Left lung (tissue), 10 donors: ENCODE results near the gene PLPP4. TPM values are rescaled to one million over a fixed set of nuclear protein-coding genes. Genes with fewer than 3 reads are reported as not detected.
A peak's percentile ranks its signal among the peaks of the same experiment; 100 is the strongest.

ENCODE experiments used
- ATAC-seq: fragments of 200-7000 bp; cut with Tn5 transposase; one replicate; pipeline ENCODE4 v1.9.1; 2020; ENCODE audit warnings: moderate library complexity
- DNase-seq, 4 donors: peaks; one replicate each; pipeline ENCODE4 v3.0.0-alpha.2; 2013 to 2020
- H3K27ac ChIP-seq, 2 donors: fragments of 200-600 bp; sonication (generic) in 1 of 2; one replicate each; pipeline versions ENCODE4 v1.5.0 to v1.8.0; 2020 to 2021
- H3K27me3 ChIP-seq, 2 donors: fragments of 200-600 bp; sonication (generic) in 1 of 2; one replicate each; pipeline versions ENCODE4 v1.5.0 to v1.8.0; 2020 to 2021
- H3K36me3 ChIP-seq, 2 donors: fragments of 200-600 bp; sonication (generic) in 1 of 2; one replicate each; pipeline versions ENCODE4 v1.5.0 to v1.8.0; 2020 to 2021
- H3K4me1 ChIP-seq, 2 donors: fragments of 200-600 bp; one replicate each; pipeline ENCODE4 v1.8.0; 2021
- H3K4me3 ChIP-seq, 2 donors: fragments of 200-600 bp; sonication (generic) in 1 of 2; one replicate each; pipeline versions ENCODE4 v1.5.0 to v1.8.0; 2020 to 2021; ENCODE audit warnings: mild to moderate bottlenecking in 1 of 2
- H3K9me3 ChIP-seq, 2 donors: fragments of 200-600 bp; sonication (generic) in 1 of 2; one replicate each; pipeline versions ENCODE4 v1.5.0 to v1.8.0; 2020 to 2021
- CTCF ChIP-seq, 2 donors: fragments of 200-600 bp; sonication (generic) in 1 of 2; IDR thresholded peaks; one replicate each; pipeline versions ENCODE4 v1.5.0 to v1.8.0; 2021; ENCODE audit warnings: antibody characterized with exemption in 2 of 2
- intact Hi-C, 2 donors: fragments of 100-400 bp; cut with DNase I; formaldehyde crosslinking; loops; one replicate each; pipeline versions ENCODE4 v1.11.2 to v1.14.2; 2022
- polyA plus RNA-seq, 6 donors: library from polyadenylated mRNA; unstranded; fragments of 120-200 nt; gene quantifications; one replicate each; pipeline ENCODE4 v1.2.1, GENCODE V29; 2013; ENCODE audit not compliant: insufficient read length in 6 of 6
- total RNA-seq, 2 donors: library from RNA; stranded (reverse); fragmentation: NEBNext Ultra II Directional; extraction: Animal tissue kit (Norgen Biotek cat#: 25700); gene quantifications; one replicate each; pipeline ENCODE4 v1.2.1, GENCODE V29; 2021
- donor health status: DM: no; HTN: yes; CAD: no.
- donor health status: DM: no; HTN: no; CAD: no.

PLPP4 gene
- total and polyA plus RNA-seq, 8 donors = 0.11 to 0.67 TPM; not detected in 6

DNA sequence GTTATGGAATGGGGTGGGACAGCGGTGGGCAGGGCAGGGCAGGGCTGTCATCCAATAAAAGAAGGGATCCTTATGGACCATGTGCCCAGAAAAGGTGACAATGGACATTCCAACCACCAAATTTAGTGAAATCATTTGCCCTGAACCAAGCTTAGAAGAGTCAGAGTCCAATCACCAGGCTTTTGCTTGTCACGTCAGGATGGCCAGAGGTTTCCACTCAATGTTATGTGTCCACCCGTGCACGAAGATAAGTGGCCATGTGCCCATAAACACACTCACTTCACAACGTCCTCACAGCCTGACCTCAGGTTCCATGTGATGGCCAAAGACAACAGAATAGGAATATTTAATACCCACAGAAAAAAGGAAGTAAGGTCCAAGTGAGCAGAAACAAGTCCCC is 36.6 kb upstream of the PLPP4 start:
- no peak for DNase-seq
- intact Hi-C loops = no loop called here
- Histone ChIP-seq H3K4me3 (no peak overlapping the region), H3K27me3 (no peaks in the 10 kb centered on the region), H3K9me3 (no peaks in the 10 kb centered on the region), H3K4me1 (no peaks in the 10 kb centered on the region), H3K27ac (no peak overlapping the region), H3K36me3 (no peaks in the 10 kb centered on the region)
- no peak for ATAC-seq
- no peak for TF ChIP-seq CTCF (IDR thresholded peaks at IDR 0.05)

- DNase-seq (no peak), ATAC-seq (no peak)
- Histone ChIP-seq H3K27ac (no peak overlapping the region), H3K27me3 (no peaks in the 10 kb centered on the region), H3K4me3 (no peak overlapping the region), H3K4me1 (no peaks in the 10 kb centered on the region), H3K36me3 (no peaks in the 10 kb centered on the region), H3K9me3 (no peaks in the 10 kb centered on the region)
- intact Hi-C loops = no loop called here
- TF ChIP-seq CTCF (IDR thresholded peaks at IDR 0.05) = no peak
Measured at GRCh38 chr10:120421250-120421649, 35.8 kb upstream of the PLPP4 start.

DNA sequence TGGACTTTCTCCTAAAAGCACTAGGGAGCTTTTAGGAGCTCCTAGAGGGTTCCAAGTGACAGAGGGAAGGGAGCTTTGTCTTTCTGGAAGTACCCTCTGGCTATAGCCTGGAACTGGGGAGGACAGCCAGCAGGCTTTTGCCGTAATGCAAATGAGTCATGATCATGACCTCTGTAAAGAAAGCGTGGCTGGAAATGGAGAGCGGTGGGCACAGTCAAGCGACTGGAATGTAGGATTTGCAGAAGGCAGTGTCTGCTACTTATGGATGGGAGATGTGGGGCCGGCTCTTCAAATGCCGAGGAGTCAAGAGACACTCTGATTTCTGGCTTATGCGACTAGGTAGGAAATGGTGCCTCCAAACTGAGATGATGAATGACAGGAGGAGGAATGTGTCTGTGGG is 34.6 kb upstream of the PLPP4 start:
- no peaks in the 10 kb centered on the region for H3K9me3 ChIP-seq
- H3K4me3 ChIP-seq = no peak overlapping the region
- no peak for DNase-seq
- ATAC-seq = no peak
- H3K36me3 ChIP-seq = no peaks in the 10 kb centered on the region
- H3K4me1 ChIP-seq = no peaks in the 10 kb centered on the region
- no peaks in the 10 kb centered on the region for H3K27me3 ChIP-seq
- TF ChIP-seq CTCF (IDR thresholded peaks at IDR 0.05) = no peak
- no peak overlapping the region for H3K27ac ChIP-seq
- intact Hi-C loops = no loop called here

DNA sequence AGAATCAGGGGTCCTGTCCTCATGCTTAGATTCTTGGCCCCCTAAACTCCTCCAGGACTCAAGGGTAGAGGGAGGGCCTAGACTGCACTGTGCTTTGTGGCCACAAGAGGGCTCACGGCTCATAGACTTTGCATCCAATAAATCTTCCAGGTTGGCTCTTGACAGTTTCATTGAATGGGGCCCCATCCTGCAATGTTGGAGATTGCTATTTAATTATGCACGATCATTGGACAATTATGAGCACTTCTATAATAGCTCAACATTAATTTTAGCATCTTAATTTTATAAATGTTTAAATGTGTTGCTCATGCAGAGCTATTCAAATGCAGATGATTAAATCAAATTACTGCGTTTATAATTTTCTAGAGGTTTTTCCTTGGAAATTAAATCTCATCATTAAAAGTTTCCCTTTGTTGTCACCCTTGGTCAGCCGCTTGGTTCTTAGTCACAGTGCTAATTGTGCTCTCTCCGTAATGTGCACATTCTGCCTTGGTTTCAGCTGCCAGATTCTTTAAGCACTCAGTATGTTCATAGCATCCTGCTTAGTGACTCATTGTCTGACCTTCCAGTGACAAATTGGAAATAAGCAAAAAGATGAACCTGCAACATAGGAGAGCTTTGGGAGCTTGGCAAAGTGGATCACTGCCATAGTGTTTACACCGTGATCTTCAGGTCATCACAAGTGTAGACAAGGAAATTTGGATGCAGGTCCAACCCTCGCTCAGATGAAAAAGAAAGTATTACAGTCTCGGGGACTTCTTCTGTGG is 33.4 kb upstream of the PLPP4 start:
- intact Hi-C loops = no loop called here
- no peak overlapping the region for H3K27ac ChIP-seq
- peak; percentile 75 to 81 for TF ChIP-seq CTCF (IDR thresholded peaks at IDR 0.05)
- DNase-seq = peak in 1 of 4 donors; percentile 30
- no peaks in the 10 kb centered on the region for H3K27me3 ChIP-seq
- H3K36me3 ChIP-seq = no peaks in the 10 kb centered on the region
- H3K9me3 ChIP-seq = no peaks in the 10 kb centered on the region
- peak; percentile 90 for ATAC-seq
- H3K4me1 ChIP-seq = no peaks in the 10 kb centered on the region
- no peak overlapping the region for H3K4me3 ChIP-seq

GRCh38 chr10:120424198-120424464 is 32.9 kb upstream of the PLPP4 start:
- intact Hi-C loops = no loop called here
- TF ChIP-seq CTCF (IDR thresholded peaks at IDR 0.05) = no peak
- no peaks in the 10 kb centered on the region for H3K9me3 ChIP-seq
- H3K27me3 ChIP-seq = no peaks in the 10 kb centered on the region
- no peak overlapping the region for H3K27ac ChIP-seq
- H3K4me1 ChIP-seq = no peaks in the 10 kb centered on the region
- no peak overlapping the region for H3K4me3 ChIP-seq
- no peaks in the 10 kb centered on the region for H3K36me3 ChIP-seq
- DNase-seq (no peak), ATAC-seq (no peak)
